Sigmoid colon (tissue), 7 donors: ENCODE data around the gene C14orf93. TPM values are rescaled to one million over a fixed set of nuclear protein-coding genes. Genes with fewer than 3 reads are reported as not detected.

ENCODE experiments used
- DNase-seq: peaks from one replicate; pipeline ENCODE4 v3.0.0-alpha.2; 2019
- H3K27ac ChIP-seq, 4 donors: fragments of 200-600 bp; sonication (generic); one replicate each; pipeline ENCODE4 v1.5.1; 2016 to 2019; ENCODE audit warnings: mild to moderate bottlenecking in 1 of 4
- H3K27me3 ChIP-seq, 3 donors: fragments of 200-600 bp; sonication (generic); one replicate each; pipeline ENCODE4 v1.5.1; 2019; ENCODE audit warnings: mild to moderate bottlenecking in 1 of 3
- H3K36me3 ChIP-seq, 4 donors: fragments of 200-600 bp; sonication (generic); one replicate each; pipeline ENCODE4 v1.5.1; 2016 to 2019
- H3K4me1 ChIP-seq, 4 donors: fragments of 200-600 bp; sonication (generic); one replicate each; pipeline ENCODE4 v1.5.1; 2017 to 2019
- H3K4me3 ChIP-seq, 4 donors: fragments of 200-600 bp; sonication (generic); one replicate each; pipeline ENCODE4 v1.5.1; 2017 to 2019; ENCODE audit warnings: mild to moderate bottlenecking in 2 of 4, moderate library complexity in 1 of 4
- H3K9me3 ChIP-seq, 4 donors: fragments of 200-600 bp in 3 of 4; sonication (generic) in 3 of 4; one replicate each; pipeline versions ENCODE4 v1.5.1 to v1.6.1; 2013 to 2019
- CTCF ChIP-seq, 4 experiments: fragments of 450-650 bp in 3 of 4; fragments of 200-600 bp in 1 of 4; IDR thresholded peaks; one replicate each; pipeline ENCODE4 v1.5.1; 2016 to 2019; ENCODE audit warnings: antibody characterized with exemption in 4 of 4, mild to moderate bottlenecking in 3 of 4, moderate library complexity in 2 of 4
- EP300 ChIP-seq, 4 donors: sonication (generic); formaldehyde crosslinking; IDR thresholded peaks; one replicate each; pipeline ENCODE4 v1.6.1; 2017; ENCODE audit warnings: antibody characterized with exemption in 4 of 4
- POLR2A ChIP-seq, 2 donors: fragments of 450-650 bp; IDR thresholded peaks; one replicate each; pipeline ENCODE4 v1.6.1; 2016; ENCODE audit warnings: antibody characterized with exemption in 2 of 2, mild to moderate bottlenecking in 2 of 2, moderate library complexity in 2 of 2
- POLR2AphosphoS5 ChIP-seq, 4 donors: sonication (generic); formaldehyde crosslinking; IDR thresholded peaks; one replicate each; pipeline ENCODE4 v1.6.1; 2017; ENCODE audit warnings: antibody characterized with exemption in 4 of 4
- WGBS, 2 donors: extraction: QIAGEN DNeasy Blood & Tissue Kit; methylation state at CpG; one replicate each; pipeline ENCODE4 v1.1.7; 2013; 5-methylcytosine and 5-hydroxymethylcytosine counted together
- intact Hi-C: fragments of 100-400 bp; cut with DNase I; formaldehyde crosslinking; loops from one replicate; pipeline ENCODE4 v1.15.1; 2023
- polyA plus RNA-seq, 3 donors: library from polyadenylated mRNA; stranded (reverse); fragments of 200-250 nt; gene quantifications; one replicate each; pipeline ENCODE4 v1.2.3, GENCODE V29; 2013
- total RNA-seq, 4 donors: library from RNA; depleted of rRNA; stranded (reverse); fragments of >200 nt; gene quantifications; one replicate each; pipeline ENCODE4 v1.1.0, GENCODE V29; 2016
- donor health status: healthy with polysubstance abuse.
- donor health status: Bipolar disorder and iron deficiency.
- donor health status: healthy.

Gene C14orf93
- total and polyA plus RNA-seq, 7 donors, result 7.4 to 19.9 (median 10.6) TPM

- TF ChIP-seq EP300 (IDR thresholded peaks at IDR 0.05) (no peak), POLR2AphosphoS5 (IDR thresholded peaks at IDR 0.05) (no peak), POLR2A (IDR thresholded peaks at IDR 0.05) (no peak), CTCF (IDR thresholded peaks at IDR 0.05) (no peak)
- intact Hi-C loops, result no loop called here
- H3K9me3 ChIP-seq, result no peaks in the 10 kb centered on the region
- H3K4me1 ChIP-seq, result no peaks in the 10 kb centered on the region
- H3K36me3 ChIP-seq, result peaks cover 0 to 23% (median 10%) of the 10 kb centered on the region in 4 donors
- no peak overlapping the region for H3K27ac ChIP-seq
- H3K4me3 ChIP-seq, result no peak overlapping the region
- 84 to 91% methylated on average over 9 of the region's 9 CpGs for WGBS, 2 donors
- no peaks in the 10 kb centered on the region for H3K27me3 ChIP-seq
- DNase-seq, result no peak
Observed at GRCh38 chr14:23021434-23021833, 11.5 kb upstream of the C14orf93 start.

- Histone ChIP-seq H3K4me3 (no peak overlapping the region), H3K9me3 (no peaks in the 10 kb centered on the region), H3K27ac (no peak overlapping the region), H3K27me3 (no peaks in the 10 kb centered on the region), H3K36me3 (peaks cover 0 to 13% (median 2%) of the 10 kb centered on the region in 4 donors), H3K4me1 (no peaks in the 10 kb centered on the region)
- WGBS, 2 donors, result 87 to 96% methylated on average over 7 of the region's 7 CpGs
- no peak for DNase-seq
- intact Hi-C loops, result no loop called here
- TF ChIP-seq POLR2A (IDR thresholded peaks at IDR 0.05) (no peak), POLR2AphosphoS5 (IDR thresholded peaks at IDR 0.05) (no peak), EP300 (IDR thresholded peaks at IDR 0.05) (no peak), CTCF (IDR thresholded peaks at IDR 0.05) (no peak)
Observed at GRCh38 chr14:23020143-23021128, 10.5 kb upstream of the C14orf93 start.

GRCh38 chr14:23018107-23018506 is 8.2 kb upstream of the C14orf93 start:
- DNase-seq, result no peak
- intact Hi-C loops, result no loop called here
- Histone ChIP-seq H3K27ac (no peak overlapping the region), H3K4me3 (no peak overlapping the region), H3K27me3 (no peaks in the 10 kb centered on the region), H3K36me3 (no peaks in the 10 kb centered on the region), H3K9me3 (no peaks in the 10 kb centered on the region), H3K4me1 (no peaks in the 10 kb centered on the region)
- TF ChIP-seq POLR2A (IDR thresholded peaks at IDR 0.05), result no peak
- TF ChIP-seq CTCF (IDR thresholded peaks at IDR 0.05), result no peak
- TF ChIP-seq EP300 (IDR thresholded peaks at IDR 0.05), result no peak
- no peak for TF ChIP-seq POLR2AphosphoS5 (IDR thresholded peaks at IDR 0.05)

GRCh38 chr14:23017091-23017490 is 7.1 kb upstream of the C14orf93 start:
- H3K4me3 ChIP-seq, result no peak overlapping the region
- no peaks in the 10 kb centered on the region for H3K9me3 ChIP-seq
- H3K27ac ChIP-seq, result no peak overlapping the region
- H3K36me3 ChIP-seq, result no peaks in the 10 kb centered on the region
- no peaks in the 10 kb centered on the region for H3K4me1 ChIP-seq
- intact Hi-C loops, result no loop called here
- no peak for DNase-seq
- 73 to 89% methylated on average over 5 of the region's 5 CpGs for WGBS, 2 donors
- no peaks in the 10 kb centered on the region for H3K27me3 ChIP-seq
- TF ChIP-seq POLR2A (IDR thresholded peaks at IDR 0.05), result no peak
- no peak for TF ChIP-seq POLR2AphosphoS5 (IDR thresholded peaks at IDR 0.05)
- no peak for TF ChIP-seq CTCF (IDR thresholded peaks at IDR 0.05)
- TF ChIP-seq EP300 (IDR thresholded peaks at IDR 0.05), result no peak
